Measurements from ENCODE around the gene MTA3.

MTA3 gene

GRCh38 chr2:42752816-42753813 is 184.7 kb downstream of the MTA3 start:
- Histone ChIP-seq H3K4me3 (no peak overlapping the region), H3K27ac (peak overlapping the region in 2 of 21 experiments; percentile 17 to 31)

DNA sequence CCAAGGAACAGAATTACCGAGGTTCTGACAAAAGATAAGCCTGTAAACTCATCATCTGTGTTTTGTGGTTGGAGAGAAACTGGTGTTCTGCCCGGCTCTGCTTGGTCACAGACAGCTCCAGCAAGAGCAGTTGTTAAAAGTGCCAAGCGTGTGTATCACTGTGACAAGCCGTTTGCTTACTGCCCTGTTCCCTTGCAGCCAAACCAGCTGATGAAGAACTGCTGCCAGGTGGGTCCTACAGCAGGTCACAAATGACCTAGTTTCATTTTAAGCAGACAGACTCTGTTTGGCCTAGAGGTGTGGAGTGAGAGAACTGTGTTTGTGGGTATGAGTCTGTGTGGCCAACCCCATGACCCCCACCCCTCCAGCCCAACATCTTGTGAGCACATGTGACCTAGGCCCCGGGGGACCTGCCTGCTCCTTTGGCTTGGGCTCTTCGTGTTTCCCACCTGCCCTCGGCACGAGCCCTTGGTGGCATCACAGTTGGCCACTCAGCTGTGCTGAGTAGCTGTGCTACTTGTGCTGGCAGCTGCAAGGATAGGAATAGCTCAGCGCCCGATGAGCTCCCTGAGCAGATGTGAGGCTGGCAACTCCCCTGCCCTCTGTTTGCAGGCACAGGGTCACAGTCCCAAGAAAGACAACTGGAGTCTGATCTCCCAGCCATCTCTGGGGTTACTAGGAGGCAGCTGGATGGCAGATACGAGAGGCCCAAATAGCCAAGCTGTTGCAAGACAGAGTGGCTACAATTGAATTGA is 185.8 kb downstream of the MTA3 start:
- Histone ChIP-seq H3K27ac (peak overlapping the region in 6 of 21 experiments; percentile 1 to 65 (median 46)), H3K4me3 (no peak overlapping the region)

DNA sequence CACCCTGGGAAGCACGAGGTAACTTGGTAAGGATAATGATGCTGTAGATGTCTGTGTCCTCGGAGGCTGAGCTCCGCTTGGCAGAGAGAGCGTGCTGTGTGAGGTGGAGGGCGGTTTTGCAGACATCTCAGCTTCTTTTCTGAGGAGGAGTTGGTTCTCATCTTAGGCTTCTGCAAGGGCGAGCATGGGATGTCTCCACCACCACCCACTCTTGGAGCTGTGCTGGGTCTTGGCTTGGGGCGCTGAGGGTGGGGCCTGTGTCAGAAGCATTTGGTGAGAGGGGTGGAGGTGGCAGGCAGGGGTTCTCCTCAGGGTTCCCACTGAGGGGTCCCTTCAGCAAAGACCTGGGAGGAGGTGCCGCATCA is 186.3 kb downstream of the MTA3 start:
- Histone ChIP-seq H3K4me3 (no peak overlapping the region), H3K27ac (peak overlapping the region in 8 of 21 experiments; percentile 1 to 69 (median 51))

- Histone ChIP-seq H3K27ac (peak overlapping the region in 13 of 21 experiments; percentile 18 to 69 (median 46)), H3K4me3 (no peak overlapping the region)
Measured at GRCh38 chr2:42755191-42755880, 186.9 kb downstream of the MTA3 start.

GRCh38 chr2:42756150-42756775 is 187.8 kb downstream of the MTA3 start:
- H3K27ac ChIP-seq = peak overlapping the region in 2 of 21 experiments; percentile 33 to 69
- no peak overlapping the region for H3K4me3 ChIP-seq

GRCh38 chr2:42756966-42757513 is 188.6 kb downstream of the MTA3 start:
- H3K27ac ChIP-seq = no peak overlapping the region
- no peak overlapping the region for H3K4me3 ChIP-seq

DNA sequence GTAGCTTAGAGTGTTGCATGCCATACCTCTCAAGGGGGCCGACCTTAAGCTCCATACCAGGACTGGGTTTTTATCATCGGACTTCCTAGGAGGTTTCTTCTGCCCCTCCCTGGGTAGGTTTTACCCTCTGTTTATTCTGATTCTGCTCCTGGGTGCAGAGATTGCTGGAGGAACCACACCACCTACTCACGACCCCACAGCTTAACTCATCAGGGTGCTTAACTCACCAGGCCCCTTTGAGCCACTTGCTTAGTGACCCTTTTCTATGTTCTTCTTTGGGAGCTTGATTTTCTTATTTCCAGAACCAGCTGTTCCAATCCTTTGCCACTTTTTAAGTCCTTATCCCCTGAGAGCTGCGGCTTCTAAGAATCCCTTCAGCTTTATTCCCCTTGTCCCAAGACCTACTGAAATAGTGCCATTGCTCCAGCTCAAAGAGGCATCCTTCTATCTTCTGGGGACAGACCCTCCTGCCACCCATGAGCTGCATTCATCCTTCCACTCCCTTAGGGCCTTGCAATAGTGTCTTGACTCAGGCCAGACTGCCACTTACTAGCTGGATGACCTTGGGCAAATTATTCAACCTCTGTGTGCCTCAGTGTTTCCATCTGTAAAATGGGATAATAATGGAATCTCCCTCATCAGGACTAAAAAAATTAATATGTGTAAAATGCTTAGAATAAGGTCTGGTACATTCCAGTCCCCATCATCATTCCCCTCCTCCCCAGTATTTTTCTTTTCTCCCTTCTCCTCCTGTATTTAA is 189.7 kb downstream of the MTA3 start:
- no peak overlapping the region for H3K4me3 ChIP-seq
- H3K27ac ChIP-seq = no peak overlapping the region

GRCh38 chr2:42758751-42759150 is 190.3 kb downstream of the MTA3 start:
- H3K4me3 ChIP-seq = no peak overlapping the region
- no peak overlapping the region for H3K27ac ChIP-seq

DNA sequence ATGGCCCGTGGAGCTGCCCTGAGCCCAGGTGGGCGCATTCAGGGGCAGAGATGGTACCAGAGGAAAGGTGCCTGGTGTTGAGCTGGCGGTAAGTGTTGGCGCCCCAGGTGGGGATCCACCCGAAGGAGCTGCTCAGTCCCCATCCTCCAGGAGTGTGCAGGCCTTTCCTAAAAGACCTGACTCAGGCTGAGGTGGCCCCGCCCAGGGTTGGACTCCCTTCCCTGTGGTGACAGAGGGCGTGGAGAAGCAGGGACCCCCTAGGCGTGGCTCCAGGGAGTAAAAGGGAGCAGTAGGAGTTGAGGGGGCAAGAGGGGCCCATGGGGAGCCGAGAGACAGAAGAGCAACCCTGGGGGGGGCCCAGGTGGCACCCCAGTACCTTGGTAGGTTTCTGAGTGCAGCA is 193.1 kb downstream of the MTA3 start:
- no peak overlapping the region for H3K27ac ChIP-seq
- no peak overlapping the region for H3K4me3 ChIP-seq

GRCh38 chr2:42762155-42762554 is 193.7 kb downstream of the MTA3 start:
- no peak overlapping the region for H3K4me3 ChIP-seq
- H3K27ac ChIP-seq = no peak overlapping the region

GRCh38 chr2:42762823-42763804 is 194.7 kb downstream of the MTA3 start:
- Histone ChIP-seq H3K27ac (no peak overlapping the region), H3K4me3 (no peak overlapping the region)

GRCh38 chr2:42764096-42764495 is 195.7 kb downstream of the MTA3 start, which contains the start of gene OXER1:
TSS of gene OXER1 (minus strand) at chr2:42764135. CDS start at chr2:42764062, 73 bp downstream.
- no peak within 1 kb of the TSS for H3K27ac ChIP-seq
- no peak within 1 kb of the TSS for H3K4me3 ChIP-seq

GRCh38 chr2:42764901-42765300 is 196.5 kb downstream of the MTA3 start:
- Histone ChIP-seq H3K27ac (no peak overlapping the region), H3K4me3 (no peak overlapping the region)

DNA sequence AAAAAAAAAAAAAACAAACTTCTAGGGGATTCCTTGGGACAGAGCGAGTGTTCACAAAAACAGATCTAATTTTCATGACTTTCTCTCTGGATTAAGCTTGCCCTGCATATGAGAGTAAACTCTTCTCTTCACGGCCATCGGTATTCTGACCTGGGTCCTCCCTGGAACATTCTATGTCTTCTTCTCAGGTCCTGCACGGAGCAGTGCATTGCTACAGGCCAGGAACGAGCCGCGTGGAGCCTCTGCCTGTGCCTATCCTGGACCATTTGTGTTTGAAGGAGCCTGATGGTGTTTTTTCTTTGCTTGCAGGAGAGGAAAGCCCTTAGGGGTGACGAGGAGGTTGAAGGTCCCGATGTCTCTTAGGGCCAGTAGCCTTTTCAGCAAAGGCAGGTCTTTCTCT is 197.3 kb downstream of the MTA3 start:
- Histone ChIP-seq H3K27ac (no peak overlapping the region), H3K4me3 (no peak overlapping the region)

GRCh38 chr2:42767080-42767898 is 198.9 kb downstream of the MTA3 start:
- H3K27ac ChIP-seq = no peak overlapping the region
- no peak overlapping the region for H3K4me3 ChIP-seq

DNA sequence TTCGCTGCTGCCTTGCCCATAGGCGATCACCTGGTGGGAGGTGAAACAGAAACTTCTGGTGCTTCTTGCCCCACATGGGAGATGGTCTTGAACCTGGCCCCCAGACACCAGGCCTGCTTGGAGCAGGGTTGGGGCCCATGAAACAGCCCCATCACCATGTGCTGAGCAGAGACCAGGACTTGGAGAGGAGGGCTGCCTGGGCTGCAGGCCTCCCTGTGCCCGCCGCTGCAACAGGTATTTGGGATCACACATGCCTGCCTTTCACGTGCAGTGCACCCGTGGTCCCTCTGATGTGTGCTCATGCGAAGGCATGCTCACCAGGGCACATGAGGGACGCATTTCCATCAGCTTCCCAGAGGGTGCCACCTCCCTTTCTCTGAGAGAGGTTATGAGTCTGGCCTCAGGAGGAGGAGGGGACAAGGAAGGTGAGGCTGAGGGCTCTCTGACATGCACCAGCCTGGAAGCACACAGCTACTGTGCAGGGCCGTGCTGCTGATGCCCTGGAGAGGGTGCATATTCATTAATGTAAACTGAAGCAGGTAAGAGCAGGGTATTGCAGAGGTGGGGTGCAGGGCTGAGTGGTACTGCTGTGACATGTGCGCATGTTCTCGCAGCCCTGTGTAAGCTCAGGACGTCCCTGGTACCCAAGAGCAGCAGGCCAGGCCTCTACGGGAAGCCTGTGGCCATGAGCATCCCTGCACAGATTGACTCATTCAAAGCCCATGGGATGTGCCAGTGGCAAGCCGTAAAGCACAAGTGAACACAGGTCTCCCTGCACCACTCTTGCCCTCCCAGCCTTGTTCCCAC is 199.7 kb downstream of the MTA3 start:
- no peak overlapping the region for H3K27ac ChIP-seq
- H3K4me3 ChIP-seq = no peak overlapping the region
